ENCODE data around the gene CHAF1A.

CHAF1A gene

DNA sequence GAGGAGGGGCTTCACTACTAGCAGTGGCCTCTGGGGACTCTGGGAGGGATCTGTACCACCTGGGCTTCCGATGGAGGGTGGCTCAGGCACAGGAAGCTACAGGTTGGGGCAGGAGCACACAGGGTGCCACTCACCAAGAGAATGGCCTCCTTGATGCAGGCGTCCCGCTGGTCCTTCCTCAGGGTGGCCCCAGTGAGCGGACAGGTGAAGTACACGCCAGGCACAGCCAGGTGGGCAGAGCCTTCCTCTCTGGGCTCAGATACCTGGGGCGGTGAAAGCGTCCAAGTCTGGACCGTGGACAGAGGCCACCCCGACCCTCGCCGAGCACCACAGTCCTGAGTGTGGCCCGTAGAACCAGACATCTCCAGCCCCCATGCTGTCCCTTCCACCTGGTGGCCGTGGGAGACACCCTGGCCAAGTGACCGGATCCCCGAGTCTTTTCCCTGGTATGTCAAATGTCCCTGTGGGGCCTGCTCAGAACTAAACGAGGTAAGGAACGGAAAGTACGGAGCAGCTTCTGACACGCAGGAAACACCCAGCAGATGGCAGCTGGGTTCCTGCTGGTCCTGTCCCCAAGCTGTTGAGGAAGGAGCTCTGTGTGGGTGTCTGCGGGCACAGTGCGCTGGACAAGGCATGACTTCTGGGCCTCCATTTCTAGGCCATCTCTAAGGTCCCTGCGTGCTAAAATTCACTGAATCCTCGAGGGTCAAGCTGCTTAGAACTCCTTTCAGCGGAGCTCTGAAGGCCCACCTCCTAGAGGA is 50.0 kb downstream of the CHAF1A start:
- in situ Hi-C loops (cut with MboI; ENCODE audit: low sequenced_read_pairs): no loop called here

GRCh38 chr19:4453232-4454179 is 51.1 kb downstream of the CHAF1A start:
- in situ Hi-C loops (cut with MboI; ENCODE audit: low sequenced_read_pairs): no loop called here

DNA sequence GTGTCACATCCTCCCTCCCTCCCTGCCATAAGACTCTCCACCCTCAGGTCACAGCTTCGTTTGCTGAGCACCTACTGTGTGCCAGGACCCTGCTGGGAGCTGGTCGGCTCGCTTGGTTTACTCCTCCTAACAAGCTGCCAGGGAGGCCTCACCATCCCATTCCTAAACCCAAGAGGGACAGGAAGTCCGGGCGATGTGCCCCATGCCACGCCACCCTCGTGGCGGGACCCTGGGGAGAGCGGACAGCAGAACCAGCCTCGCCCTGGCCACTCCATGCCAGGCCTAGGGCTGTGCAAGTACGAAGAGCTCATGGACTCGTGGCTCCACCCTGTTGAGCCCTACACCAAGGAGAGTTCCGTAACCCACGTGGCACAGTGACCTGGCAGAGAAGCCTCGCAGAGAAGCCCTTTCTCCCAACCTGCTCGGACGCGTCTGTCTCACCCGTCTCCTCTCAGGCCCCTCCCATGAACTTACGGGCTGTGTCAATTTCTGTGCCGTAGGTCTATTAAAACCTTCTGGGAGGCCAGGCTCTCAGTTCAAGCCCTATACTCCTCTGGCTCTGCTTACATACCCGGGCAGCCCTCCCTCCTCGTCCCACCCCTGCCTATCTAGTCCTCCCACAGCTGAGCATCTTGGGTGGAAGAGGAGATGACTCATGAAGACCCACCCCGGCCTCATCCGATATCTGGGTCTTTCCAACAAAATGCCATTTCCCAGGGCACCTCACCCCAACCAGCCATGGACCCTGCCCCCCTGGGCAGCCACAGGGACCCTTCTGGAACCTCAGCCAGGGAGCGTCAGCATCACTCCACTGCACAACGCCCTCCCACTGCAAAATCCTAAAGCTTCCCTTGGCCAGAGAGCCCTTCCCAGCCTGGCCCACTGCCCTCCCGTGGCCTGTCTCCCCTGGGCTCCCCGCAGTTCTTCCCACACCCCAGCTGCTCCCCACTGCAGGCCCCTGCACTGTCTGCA is 52.6 kb downstream of the CHAF1A start:
- in situ Hi-C loops (cut with MboI; ENCODE audit: low sequenced_read_pairs): no loop called here

DNA sequence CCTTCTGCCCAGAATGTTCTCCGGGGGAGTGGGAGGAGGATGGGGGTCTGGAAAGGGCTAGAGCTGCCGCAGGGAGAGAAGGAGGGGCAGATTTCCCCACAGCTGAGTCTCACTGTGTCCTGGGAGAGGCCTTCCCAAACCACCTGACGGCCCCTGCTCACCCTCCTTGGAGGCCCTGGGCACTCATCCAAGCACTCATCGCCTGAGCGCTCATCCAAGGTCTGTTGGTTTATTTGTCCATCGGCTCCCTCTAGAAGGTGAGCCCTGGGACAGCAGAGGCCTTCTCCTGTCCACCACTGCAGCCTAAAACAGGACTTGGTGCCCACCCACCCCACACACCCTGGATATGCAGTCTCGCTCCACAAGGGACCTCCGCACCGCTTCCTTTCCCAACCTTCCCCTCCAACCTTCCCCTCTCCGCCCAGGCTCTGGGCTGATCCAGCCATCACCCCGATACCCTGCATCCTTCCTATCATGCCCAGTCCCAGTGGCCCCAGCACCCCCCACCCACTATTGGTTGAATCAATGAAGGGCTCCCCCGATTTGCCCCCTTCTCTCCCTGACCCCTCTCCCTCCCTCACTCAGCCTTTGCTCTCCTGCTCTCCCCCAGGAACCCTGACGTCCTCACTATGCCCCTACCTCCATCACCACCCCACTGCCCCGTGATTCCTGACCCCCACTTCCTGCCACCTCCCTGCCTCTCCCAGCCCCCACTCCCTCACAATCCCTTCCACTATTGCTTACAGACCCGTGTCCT is 53.5 kb downstream of the CHAF1A start:
- in situ Hi-C loops (cut with MboI; ENCODE audit: low sequenced_read_pairs): no loop called here

- in situ Hi-C loops (cut with MboI; ENCODE audit: low sequenced_read_pairs): no loop called here
Measured at GRCh38 chr19:4456476-4456842, 54.0 kb downstream of the CHAF1A start.

DNA sequence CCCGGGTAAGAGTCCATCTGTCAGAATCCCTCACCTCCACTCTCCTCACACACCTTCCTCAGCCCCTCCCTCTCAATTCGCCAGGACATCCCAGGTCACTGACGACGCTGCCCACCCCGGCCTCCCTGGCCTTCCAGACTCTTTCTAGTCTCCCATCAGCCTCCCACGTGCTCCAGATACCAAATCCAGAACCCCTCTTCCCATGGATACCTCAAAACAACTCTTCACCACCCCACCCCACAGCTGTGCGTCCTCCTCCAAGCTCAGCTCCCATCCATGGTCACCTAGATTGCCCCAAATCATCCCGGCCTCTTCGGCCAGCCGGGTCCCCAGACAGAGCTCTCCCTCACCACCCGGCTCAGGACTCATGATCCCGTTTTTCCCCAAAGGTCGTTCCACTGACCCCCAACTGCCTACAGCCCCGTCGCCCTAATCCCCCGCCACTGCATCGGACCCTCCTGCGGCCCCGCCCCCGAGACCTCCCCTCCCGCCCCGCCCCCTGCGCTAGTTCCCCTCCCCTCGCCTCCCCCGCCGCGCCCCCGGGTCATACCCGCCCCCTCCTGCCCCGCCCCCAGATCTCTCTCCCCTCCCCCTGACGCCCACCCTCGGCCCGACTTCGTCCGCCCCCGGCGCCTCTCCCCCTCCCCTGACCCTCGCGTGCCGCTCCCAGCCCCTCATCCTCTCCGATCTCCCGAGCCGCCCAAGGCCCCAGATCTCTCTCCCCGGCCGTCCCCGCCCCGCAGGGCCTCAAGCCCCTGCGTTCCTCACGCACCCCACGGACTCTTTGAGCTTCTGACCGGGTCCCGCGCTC is 54.6 kb downstream of the CHAF1A start:
- in situ Hi-C loops (cut with MboI; ENCODE audit: low sequenced_read_pairs): no loop called here

DNA sequence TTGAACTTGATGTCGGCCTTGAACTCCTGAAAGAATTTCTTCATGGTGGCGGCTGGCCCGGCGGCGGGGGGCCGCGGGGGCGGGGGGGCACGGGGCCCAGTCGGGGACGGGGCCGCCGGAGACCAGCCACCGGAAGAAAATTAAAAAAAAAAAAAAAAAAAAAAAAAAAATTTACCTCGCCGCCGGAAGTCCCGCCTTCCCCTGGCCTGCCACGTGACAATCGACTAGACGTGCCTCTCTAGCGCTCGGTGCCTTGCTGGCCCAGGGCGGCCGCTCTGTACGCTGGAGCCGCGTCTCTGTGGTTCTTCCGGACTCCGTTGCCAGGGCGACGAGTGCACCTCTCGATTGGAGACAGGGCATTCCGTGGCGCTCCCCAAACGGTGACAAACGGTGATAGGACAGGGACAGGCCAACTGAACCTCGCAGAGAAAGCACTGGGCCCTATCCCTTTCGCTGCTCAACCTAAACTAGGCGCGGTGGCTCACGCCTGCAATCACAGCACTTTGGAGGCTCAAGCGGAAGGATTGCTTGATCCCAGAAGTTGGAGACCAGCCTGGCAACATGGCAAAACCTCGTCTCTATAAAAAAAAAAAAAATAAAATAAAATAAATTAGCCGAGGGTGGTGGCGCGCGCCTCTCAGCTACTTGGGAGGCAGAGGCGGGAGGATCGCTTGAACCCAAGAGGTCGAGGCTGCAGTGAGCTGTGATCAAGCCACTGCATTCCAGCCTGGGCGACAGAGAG is 55.4 kb downstream of the CHAF1A start, which contains the start of gene UBXN6:
Gene UBXN6 (minus strand): TSS at position 141 of the 742 bp plus-strand sequence. CDS start 97 bp downstream, at position 44.
- in situ Hi-C loops (cut with MboI; ENCODE audit: low sequenced_read_pairs): no loop called here

DNA sequence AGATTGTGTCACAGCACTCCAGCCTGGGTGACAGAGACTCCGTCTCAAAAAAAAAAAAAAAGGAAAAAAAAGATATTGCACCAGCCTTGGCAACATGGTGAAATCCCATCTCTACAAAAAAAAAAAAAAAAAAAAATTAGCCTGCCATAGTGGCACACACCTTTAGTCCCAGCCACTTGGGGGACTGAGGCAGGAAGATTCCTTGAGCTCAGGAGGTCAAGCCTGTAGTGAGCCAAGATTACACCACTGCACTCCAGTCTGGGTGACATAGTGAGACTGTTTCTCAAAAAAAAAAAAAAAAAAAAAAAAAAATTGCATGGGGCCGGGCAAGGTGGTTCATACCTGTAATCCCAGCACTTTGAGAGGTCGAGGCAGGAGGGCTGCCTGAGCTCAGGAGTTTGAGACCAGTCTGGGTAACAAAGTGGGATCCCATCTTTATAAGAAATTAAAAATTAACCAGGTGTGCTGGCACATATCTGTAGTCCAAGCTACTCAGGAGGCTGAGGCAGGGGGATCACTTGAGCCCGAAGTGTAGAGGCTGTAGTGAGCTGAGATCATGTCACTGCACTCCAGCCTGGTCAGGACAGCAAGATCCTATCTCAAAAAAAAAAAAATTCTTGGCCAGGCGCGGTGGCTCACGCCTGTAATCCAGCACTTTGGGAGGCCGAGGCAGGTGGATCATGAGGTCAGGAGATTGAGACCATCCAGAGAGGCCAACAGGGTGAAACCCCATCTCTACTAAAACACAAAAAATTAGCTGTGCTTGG is 62.6 kb downstream of the CHAF1A start:
- in situ Hi-C loops (cut with MboI; ENCODE audit: low sequenced_read_pairs): no loop called here

DNA sequence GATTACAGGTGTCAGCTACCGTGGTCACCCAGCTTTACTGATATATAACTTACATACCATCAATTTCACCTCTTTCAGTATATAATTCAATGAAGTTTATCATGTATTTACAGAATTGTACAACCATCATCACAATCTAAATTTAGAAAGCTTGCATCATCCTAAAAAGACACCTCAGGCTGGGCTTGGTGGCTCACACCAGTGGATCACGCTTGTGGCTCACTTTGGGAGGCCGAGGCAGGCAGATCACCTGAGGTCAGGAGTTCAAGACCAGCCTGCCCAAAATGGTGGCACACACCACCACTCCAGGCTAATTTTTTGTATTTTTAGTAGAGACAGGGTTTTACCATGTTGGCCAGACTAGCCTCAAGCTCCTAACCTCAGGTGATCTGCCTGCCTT is 65.4 kb downstream of the CHAF1A start:
- in situ Hi-C loops (cut with MboI; ENCODE audit: low sequenced_read_pairs): no loop called here

DNA sequence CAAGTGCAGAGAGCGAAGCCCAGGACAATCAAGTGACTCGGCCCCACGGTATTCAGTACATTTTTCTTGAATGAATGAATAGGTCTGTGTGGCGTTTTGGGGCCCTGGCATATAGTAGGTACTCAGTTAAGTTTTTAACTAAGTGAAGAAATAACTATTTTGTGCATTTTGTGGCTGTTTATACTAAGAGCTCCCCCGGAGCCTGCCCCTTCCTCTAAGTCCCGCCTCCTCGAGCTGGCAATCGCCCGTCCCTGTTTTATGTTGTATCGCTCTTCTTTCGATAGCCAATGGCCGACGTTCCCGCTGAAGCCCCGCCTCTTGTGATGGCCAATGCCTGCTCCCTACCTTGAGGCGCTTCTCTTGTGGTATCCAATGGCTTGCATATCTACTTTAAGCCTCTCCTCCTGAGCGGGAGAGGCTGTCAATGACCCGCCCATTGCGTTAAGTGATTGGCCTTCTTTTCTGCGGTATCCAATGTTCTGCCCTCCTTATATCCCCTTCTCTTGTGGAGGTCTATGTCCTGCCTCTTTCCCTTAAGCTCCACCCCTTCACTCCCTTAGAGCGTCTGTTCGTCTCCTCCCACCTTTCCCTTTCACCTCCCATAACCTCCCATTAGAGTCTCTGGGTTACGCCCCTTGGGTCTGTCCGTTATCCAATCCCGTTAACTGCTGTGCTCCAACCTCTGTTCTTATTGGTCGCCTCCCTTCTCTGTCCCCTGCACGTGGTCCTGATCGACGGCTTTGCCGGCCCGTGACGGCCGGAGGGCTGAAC is 69.1 kb downstream of the CHAF1A start:
- in situ Hi-C loops (cut with MboI; ENCODE audit: low sequenced_read_pairs): no loop called here

- in situ Hi-C loops (cut with MboI; ENCODE audit: low sequenced_read_pairs): no loop called here
Measured at GRCh38 chr19:4472174-4472974, 69.9 kb downstream of the CHAF1A start, which contains the start of gene HDGFL2. TSS of gene HDGFL2 (plus strand) at chr19:4472297. CDS start at chr19:4472351, 54 bp downstream.

DNA sequence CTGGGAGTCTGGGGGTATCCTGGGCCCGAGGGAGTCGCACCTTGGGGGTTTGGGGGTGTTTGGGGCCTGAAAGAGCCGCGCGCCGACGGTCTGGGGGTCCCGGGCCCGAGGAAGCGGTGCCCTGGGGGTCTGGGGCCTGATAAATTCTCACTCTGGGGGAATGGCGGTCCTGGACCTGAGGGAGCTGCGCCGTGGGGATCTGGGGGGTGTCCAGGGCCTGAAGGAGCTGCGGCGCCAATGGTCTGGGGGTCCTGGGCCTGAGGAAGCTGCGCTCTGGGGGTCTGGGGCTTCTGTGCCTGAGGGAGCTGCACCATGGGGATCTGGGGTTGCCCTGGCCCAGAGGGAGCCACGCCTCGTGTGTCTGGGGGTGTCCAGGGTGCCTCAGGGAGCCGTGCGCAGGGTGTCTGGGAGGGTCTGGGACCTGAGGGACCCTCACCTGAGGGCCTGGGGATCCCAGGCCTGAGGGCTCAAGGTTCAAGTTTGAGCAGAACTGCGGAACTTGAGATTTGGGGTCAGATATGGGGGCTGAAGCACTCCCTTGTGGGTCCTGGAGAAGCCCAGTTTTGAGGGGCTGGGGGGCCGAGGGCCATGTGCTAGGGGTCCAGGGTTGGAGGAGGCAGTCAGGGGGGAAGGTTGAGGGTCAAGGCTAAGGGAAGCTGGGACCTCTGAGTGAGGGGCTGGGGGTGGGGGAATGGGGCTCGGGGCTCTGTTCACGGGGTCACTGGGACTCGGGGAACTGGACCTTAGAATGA is 70.7 kb downstream of the CHAF1A start:
- in situ Hi-C loops (cut with MboI; ENCODE audit: low sequenced_read_pairs): no loop called here

DNA sequence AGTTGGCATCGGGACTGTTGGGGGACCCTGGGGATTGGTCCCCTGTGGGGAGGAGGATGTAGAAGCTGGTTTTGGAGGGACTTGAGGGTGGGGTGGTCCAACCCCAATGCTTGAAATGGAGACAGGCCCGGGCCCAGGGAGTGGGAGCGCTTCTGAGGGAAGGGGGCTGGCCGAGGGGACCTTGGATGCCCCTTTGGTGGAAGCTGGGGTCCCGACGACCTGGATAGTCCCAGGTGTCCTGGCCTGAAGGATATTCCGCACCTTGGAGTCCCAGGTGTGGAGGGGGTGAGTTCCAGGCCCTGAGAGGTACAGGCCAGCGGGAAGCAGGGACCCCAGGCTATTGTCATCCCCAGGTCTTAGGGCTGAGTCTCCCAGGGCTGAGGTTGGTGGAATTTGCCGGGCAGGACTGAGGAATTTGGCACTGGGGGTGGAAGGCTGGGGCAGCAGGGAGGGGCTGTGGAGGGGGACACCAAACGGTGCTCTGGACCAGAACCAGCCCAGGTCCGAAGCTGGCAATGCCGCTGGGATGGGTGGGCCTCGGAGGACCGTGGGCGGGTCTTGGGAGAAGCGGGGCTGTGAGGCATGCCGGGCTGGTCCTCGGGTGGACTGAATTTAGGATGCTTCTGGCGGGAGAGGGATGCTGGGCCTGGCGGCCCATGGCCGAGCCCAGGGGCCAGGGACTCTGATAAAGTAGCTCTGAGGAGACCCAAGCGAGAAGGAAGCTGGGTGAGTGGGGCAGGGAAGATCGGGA is 71.5 kb downstream of the CHAF1A start:
- in situ Hi-C loops (cut with MboI; ENCODE audit: low sequenced_read_pairs): no loop called here

DNA sequence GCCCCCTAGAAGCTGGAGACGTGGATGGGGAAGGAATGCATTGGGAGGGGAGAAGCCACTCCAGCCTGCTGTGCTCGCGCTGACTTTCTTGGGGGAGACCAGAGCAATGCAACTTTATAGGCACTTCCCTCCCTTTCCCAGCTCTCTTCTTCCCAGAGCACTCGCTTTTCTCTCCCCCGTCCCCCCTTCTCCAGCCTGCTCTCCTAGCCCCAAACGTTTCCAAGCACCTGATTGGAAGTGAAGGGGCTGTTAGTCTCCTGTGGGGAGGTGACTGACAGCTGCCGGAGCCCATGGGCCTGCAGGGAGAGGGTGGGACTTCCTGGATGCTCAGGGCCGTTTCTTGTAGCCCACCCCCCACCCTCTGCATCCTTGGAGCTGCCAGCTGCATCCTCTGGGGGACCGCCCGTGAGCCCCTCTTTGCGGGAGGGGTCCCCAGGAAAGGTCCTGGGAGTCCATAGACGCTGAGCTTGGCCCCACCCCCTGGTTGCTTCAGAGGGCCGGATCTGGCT is 72.1 kb downstream of the CHAF1A start:
- in situ Hi-C loops (cut with MboI; ENCODE audit: low sequenced_read_pairs): no loop called here
